HL-60 (cell line): ENCODE data around the gene CNTNAP2.

Source experiments
- DNase-seq, 2 experiments: peaks; one replicate each; pipeline ENCODE4 v3.0.0-alpha.2; 2010 to 2020; ENCODE audit warnings: low read depth in 1 of 2, low spot score in 1 of 2
- H3K27ac ChIP-seq: fragments of 250-450 bp; sonication (Bioruptor Pico); replicated peaks from 2 replicates; pipeline ENCODE4 v1.5.1; 2020; ENCODE audit warnings: mild to moderate bottlenecking, moderate library complexity
- H3K27me3 ChIP-seq: fragments of 250-450 bp; sonication (Bioruptor Pico); 2 replicates; pipeline ENCODE4 v1.5.1; 2021; ENCODE audit warnings: mild to moderate bottlenecking, moderate library complexity; ENCODE audit not compliant: insufficient read depth, poor library complexity, severe bottlenecking
- H3K4me3 ChIP-seq: replicated peaks from 2 replicates; pipeline ENCODE4 v1.5.1; 2011; ENCODE audit warnings: mild to moderate bottlenecking, control low read depth, low read length; ENCODE audit not compliant: insufficient read depth
- GABPA ChIP-seq: IDR thresholded peaks from 2 replicates; pipeline ENCODE4 v1.6.1; 2012; ENCODE audit warnings: low read depth
- POLR2AphosphoS5 ChIP-seq: IDR thresholded peaks from 2 replicates; pipeline ENCODE4 v1.6.1; 2012; ENCODE audit warnings: low read depth
- SPI1 ChIP-seq: IDR thresholded peaks from 2 replicates; pipeline ENCODE4 v1.6.1; 2012; ENCODE audit warnings: low read depth, mild to moderate bottlenecking, borderline replicate concordance
- TF ChIP-seq, protein P1 (sequence below): IDR thresholded peaks from 2 replicates; pipeline ENCODE4 v1.6.1; 2012; ENCODE audit warnings: low read depth; ENCODE audit not compliant: insufficient replicate concordance
- TF ChIP-seq, protein P2 (sequence below): IDR thresholded peaks from one replicate; pipeline ENCODE4 v1.5.1; 2011; ENCODE audit warnings: low read length, control low read depth, inconsistent platforms; ENCODE audit not compliant: insufficient read depth

CNTNAP2 gene

DNA sequence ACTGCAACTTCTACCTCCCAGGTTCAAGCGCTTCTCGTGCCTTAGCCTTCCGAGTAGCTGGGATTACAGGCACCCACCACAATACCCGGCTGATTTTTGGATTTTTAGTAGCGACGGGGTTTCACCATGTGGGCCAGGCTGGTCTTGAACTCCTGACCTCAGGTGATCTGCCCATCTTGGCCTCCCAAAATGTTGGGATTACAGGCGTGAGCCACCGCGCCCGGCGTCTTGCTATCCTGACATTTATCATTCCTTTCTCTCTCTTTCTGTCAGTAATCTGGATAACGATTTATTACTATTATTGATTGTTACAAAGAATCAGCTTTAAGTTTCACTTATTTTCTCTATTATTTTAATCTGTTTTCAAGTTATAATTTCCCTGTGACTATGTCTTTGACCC, 548.4 kb downstream of the CNTNAP2 start:
- Histone ChIP-seq H3K4me3 (no peak overlapping the region), H3K27ac (no peak overlapping the region), H3K27me3 (no peaks in the 10 kb centered on the region)
- TF ChIP-seq, protein P1, sequence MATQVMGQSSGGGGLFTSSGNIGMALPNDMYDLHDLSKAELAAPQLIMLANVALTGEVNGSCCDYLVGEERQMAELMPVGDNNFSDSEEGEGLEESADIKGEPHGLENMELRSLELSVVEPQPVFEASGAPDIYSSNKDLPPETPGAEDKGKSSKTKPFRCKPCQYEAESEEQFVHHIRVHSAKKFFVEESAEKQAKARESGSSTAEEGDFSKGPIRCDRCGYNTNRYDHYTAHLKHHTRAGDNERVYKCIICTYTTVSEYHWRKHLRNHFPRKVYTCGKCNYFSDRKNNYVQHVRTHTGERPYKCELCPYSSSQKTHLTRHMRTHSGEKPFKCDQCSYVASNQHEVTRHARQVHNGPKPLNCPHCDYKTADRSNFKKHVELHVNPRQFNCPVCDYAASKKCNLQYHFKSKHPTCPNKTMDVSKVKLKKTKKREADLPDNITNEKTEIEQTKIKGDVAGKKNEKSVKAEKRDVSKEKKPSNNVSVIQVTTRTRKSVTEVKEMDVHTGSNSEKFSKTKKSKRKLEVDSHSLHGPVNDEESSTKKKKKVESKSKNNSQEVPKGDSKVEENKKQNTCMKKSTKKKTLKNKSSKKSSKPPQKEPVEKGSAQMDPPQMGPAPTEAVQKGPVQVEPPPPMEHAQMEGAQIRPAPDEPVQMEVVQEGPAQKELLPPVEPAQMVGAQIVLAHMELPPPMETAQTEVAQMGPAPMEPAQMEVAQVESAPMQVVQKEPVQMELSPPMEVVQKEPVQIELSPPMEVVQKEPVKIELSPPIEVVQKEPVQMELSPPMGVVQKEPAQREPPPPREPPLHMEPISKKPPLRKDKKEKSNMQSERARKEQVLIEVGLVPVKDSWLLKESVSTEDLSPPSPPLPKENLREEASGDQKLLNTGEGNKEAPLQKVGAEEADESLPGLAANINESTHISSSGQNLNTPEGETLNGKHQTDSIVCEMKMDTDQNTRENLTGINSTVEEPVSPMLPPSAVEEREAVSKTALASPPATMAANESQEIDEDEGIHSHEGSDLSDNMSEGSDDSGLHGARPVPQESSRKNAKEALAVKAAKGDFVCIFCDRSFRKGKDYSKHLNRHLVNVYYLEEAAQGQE = no peak
- TF ChIP-seq SPI1 (no peak), POLR2AphosphoS5 (no peak), GABPA (no peak)
- TF ChIP-seq, protein P2, sequence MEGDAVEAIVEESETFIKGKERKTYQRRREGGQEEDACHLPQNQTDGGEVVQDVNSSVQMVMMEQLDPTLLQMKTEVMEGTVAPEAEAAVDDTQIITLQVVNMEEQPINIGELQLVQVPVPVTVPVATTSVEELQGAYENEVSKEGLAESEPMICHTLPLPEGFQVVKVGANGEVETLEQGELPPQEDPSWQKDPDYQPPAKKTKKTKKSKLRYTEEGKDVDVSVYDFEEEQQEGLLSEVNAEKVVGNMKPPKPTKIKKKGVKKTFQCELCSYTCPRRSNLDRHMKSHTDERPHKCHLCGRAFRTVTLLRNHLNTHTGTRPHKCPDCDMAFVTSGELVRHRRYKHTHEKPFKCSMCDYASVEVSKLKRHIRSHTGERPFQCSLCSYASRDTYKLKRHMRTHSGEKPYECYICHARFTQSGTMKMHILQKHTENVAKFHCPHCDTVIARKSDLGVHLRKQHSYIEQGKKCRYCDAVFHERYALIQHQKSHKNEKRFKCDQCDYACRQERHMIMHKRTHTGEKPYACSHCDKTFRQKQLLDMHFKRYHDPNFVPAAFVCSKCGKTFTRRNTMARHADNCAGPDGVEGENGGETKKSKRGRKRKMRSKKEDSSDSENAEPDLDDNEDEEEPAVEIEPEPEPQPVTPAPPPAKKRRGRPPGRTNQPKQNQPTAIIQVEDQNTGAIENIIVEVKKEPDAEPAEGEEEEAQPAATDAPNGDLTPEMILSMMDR = no peak
- DNase-seq = no peak

DNA sequence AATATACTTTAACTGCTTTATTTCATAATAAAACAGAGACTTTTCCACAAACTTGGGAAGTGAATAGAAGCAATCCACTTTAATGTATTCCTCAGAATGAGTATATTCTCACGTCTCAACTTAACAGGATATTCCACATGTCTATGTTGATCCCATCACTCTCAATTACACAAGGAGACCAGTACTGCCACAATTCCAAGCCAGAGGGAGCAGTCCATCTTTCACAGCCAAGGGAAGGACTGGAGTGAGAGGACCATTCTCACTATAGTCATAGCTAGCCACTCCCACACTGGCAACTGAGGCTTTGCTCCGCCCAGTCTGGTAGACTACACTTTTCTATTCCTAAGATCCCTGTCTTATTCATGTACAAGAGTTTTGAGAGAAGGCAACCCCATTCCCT, 553.9 kb downstream of the CNTNAP2 start:
- DNase-seq = no peak
- Histone ChIP-seq H3K27me3 (no peaks in the 10 kb centered on the region), H3K4me3 (no peak overlapping the region), H3K27ac (no peak overlapping the region)
- TF ChIP-seq SPI1 (no peak), POLR2AphosphoS5 (no peak), GABPA (no peak)
- TF ChIP-seq, protein P2 = no peak
- TF ChIP-seq, protein P1 = no peak

DNA sequence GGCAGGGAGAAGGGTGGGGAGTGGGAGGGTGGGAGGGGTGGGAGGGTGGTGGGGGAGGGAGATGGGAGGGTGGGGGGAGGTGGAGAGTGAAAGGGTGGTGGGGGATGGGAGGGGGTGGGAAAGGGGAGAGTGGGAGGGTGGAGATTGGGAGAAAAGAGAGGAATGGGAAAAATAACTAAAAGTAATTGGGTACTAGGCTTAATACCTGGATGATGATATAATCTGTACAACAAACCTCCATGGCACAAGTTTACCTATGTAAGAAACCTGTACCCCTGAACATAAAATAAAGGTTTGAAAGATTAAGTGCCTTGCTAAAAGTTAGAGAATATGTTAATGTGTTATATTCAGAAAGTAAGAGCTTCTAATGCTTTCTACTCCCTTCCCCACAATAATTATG, 564.9 kb downstream of the CNTNAP2 start:
- H3K4me3 ChIP-seq = no peak overlapping the region
- DNase-seq = no peak
- H3K27ac ChIP-seq = no peak overlapping the region
- TF ChIP-seq POLR2AphosphoS5 = no peak
- no peak for TF ChIP-seq SPI1
- TF ChIP-seq, protein P2 = no peak
- TF ChIP-seq, protein P1 = no peak
- no peaks in the 10 kb centered on the region for H3K27me3 ChIP-seq
